Prostate gland (tissue), 2 donors: ENCODE measurements around the gene KCNIP3. TPM values are rescaled to one million over a fixed set of nuclear protein-coding genes. Genes with fewer than 3 reads are reported as not detected.

Experiments used
- DNase-seq: peaks from one replicate; pipeline ENCODE4 v3.0.0-alpha.2; 2019; ENCODE audit warnings: low spot score
- H3K27ac ChIP-seq, 2 donors: fragments of 200-600 bp; sonication (generic); 2 replicates each; pipeline ENCODE4 v1.5.1; 2017 to 2019
- H3K27me3 ChIP-seq: fragments of 200-600 bp; sonication (generic); replicated peaks from 2 replicates; pipeline ENCODE4 v1.5.1; 2019; ENCODE audit not compliant: insufficient read depth
- H3K36me3 ChIP-seq, 2 donors: fragments of 200-600 bp; sonication (generic); 1 replicate in 1 of 2; 2 replicates in 1 of 2; pipeline versions ENCODE4 v1.5.1 to v1.8.1; 2017 to 2019
- H3K4me1 ChIP-seq: fragments of 200-600 bp; sonication (generic); replicated peaks from 2 replicates; pipeline ENCODE4 v1.5.1; 2019
- H3K4me3 ChIP-seq, 2 donors: fragments of 200-600 bp; sonication (generic); 2 replicates each; pipeline ENCODE4 v1.5.1; 2017 to 2019
- H3K9me3 ChIP-seq: fragments of 200-600 bp; sonication (generic); 2 replicates; pipeline ENCODE4 v1.5.1; 2017
- CTCF ChIP-seq, 4 experiments: fragments of 200-600 bp in 2 of 4; fragments of 450-650 bp in 2 of 4; sonication (generic) in 2 of 4; IDR thresholded peaks; 1 replicate in 3 of 4; 2 replicates in 1 of 4; pipeline ENCODE4 v1.5.1; 2016 to 2019; ENCODE audit warnings: antibody characterized with exemption in 4 of 4, mild to moderate bottlenecking in 2 of 4, moderate library complexity in 2 of 4
- POLR2A ChIP-seq: fragments of 450-650 bp; IDR thresholded peaks from one replicate; pipeline ENCODE4 v1.6.1; 2016; ENCODE audit warnings: antibody characterized with exemption, mild to moderate bottlenecking
- POLR2AphosphoS5 ChIP-seq: sonication (generic); formaldehyde crosslinking; IDR thresholded peaks from one replicate; pipeline ENCODE4 v1.6.1; 2017; ENCODE audit warnings: antibody characterized with exemption
- WGBS: methylation state at CpG from one replicate; pipeline ENCODE4 v1.1.5; 2018; 5-methylcytosine and 5-hydroxymethylcytosine counted together
- intact Hi-C: fragments of 100-400 bp; cut with DNase I; formaldehyde crosslinking; loops from one replicate; pipeline ENCODE4 v1.14.2; 2022
- total RNA-seq, 2 donors: library from RNA; depleted of rRNA; stranded (reverse); fragments of >200 nt; gene quantifications; one replicate each; pipeline ENCODE4 v1.1.0, GENCODE V29; 2016

The KCNIP3 gene
- 10 to 100 TPM in 1 of 2 donors, 1 to 10 TPM in 1; 5.1 to 63.8 TPM for total RNA-seq

- intact Hi-C loops: no loop called here
- H3K27me3 ChIP-seq: no peaks in the 10 kb centered on the region
- no peak within 1 kb of the TSS for H3K4me3 ChIP-seq
- peak; percentile 77 for DNase-seq
- H3K27ac ChIP-seq: peak within 1 kb of the TSS; percentile 49 to 68
- H3K36me3 ChIP-seq: no peaks in the 10 kb centered on the region
- peak; percentile 45 for TF ChIP-seq POLR2A
- peak; percentile 44 for TF ChIP-seq POLR2AphosphoS5
- no peak for TF ChIP-seq CTCF (IDR thresholded peaks at IDR 0.05)
- WGBS: 7% methylated on average over 13 of the region's 13 CpGs
- no peaks in the 10 kb centered on the region for H3K9me3 ChIP-seq
- H3K4me1 ChIP-seq: no peaks in the 10 kb centered on the region
These were observed at the start of gene KCNIP3 for GRCh38 chr2:95296880-95297487. TSS of gene KCNIP3 (plus strand) at chr2:95297347. CDS start at chr2:95297439, 92 bp downstream.

GRCh38 chr2:95258271-95258670 is 38.9 kb upstream of the KCNIP3 start:
- no peaks in the 10 kb centered on the region for H3K4me1 ChIP-seq
- no peaks in the 10 kb centered on the region for H3K9me3 ChIP-seq
- H3K27ac ChIP-seq: no peak overlapping the region
- H3K36me3 ChIP-seq: no peaks in the 10 kb centered on the region
- H3K27me3 ChIP-seq: no peaks in the 10 kb centered on the region
- 71% methylated on average over 2 of the region's 2 CpGs for WGBS
- no peak for TF ChIP-seq POLR2A
- TF ChIP-seq CTCF (IDR thresholded peaks at IDR 0.05): no peak
- TF ChIP-seq POLR2AphosphoS5: no peak
- no peak for DNase-seq
- intact Hi-C loops: no loop called here
- H3K4me3 ChIP-seq: no peak overlapping the region

- Histone ChIP-seq H3K27ac (peak overlapping the region; percentile 33 to 50), H3K27me3 (no peaks in the 10 kb centered on the region), H3K36me3 (no peaks in the 10 kb centered on the region), H3K4me1 (no peaks in the 10 kb centered on the region), H3K4me3 (no peak overlapping the region), H3K9me3 (no peaks in the 10 kb centered on the region)
- intact Hi-C loops: no loop called here
- WGBS: 54% methylated on average over 8 of the region's 8 CpGs
- TF ChIP-seq POLR2A (no peak), POLR2AphosphoS5 (peak; percentile 81)
- DNase-seq: peak; percentile 81
These were observed 36.8 kb upstream of the KCNIP3 start for GRCh38 chr2:95260028-95261023.

GRCh38 chr2:95261602-95262001 is 35.5 kb upstream of the KCNIP3 start:
- no peak overlapping the region for H3K4me3 ChIP-seq
- TF ChIP-seq POLR2AphosphoS5 (no peak), CTCF (IDR thresholded peaks at IDR 0.05) (no peak), POLR2A (no peak)
- no peaks in the 10 kb centered on the region for H3K9me3 ChIP-seq
- H3K4me1 ChIP-seq: no peaks in the 10 kb centered on the region
- H3K27me3 ChIP-seq: no peaks in the 10 kb centered on the region
- 71% methylated on average over 6 of the region's 6 CpGs for WGBS
- no peak for DNase-seq
- H3K36me3 ChIP-seq: no peaks in the 10 kb centered on the region
- H3K27ac ChIP-seq: no peak overlapping the region
- intact Hi-C loops: no loop called here

GRCh38 chr2:95262896-95263542 is 34.1 kb upstream of the KCNIP3 start:
- Histone ChIP-seq H3K27ac (no peak overlapping the region), H3K36me3 (no peaks in the 10 kb centered on the region), H3K4me3 (no peak overlapping the region), H3K27me3 (no peaks in the 10 kb centered on the region), H3K9me3 (no peaks in the 10 kb centered on the region), H3K4me1 (no peaks in the 10 kb centered on the region)
- intact Hi-C loops: no loop called here
- TF ChIP-seq POLR2A (no peak), POLR2AphosphoS5 (no peak), CTCF (IDR thresholded peaks at IDR 0.05) (no peak)
- DNase-seq: no peak
- WGBS: 76% methylated on average over 2 of the region's 2 CpGs
